AG09309 (cell line): Measurements from ENCODE around the gene RNASEL.

ENCODE experiments used
- DNase-seq: peaks from one replicate; pipeline ENCODE4 v3.0.0-alpha.2; 2010; ENCODE audit warnings: low read depth
- H3K4me3 ChIP-seq: 2 replicates; pipeline ENCODE4 v1.5.1; 2011; ENCODE audit warnings: mild to moderate bottlenecking, low read depth, low read length, moderate library complexity; ENCODE audit not compliant: control insufficient read depth
- TF ChIP-seq, protein P1 (sequence below): IDR thresholded peaks from 2 replicates; pipeline ENCODE4 v1.5.1; 2011; ENCODE audit warnings: mild to moderate bottlenecking, low read depth, low read length, inconsistent platforms; ENCODE audit not compliant: insufficient read depth, control insufficient read depth; ENCODE audit errors: missing control alignments

Gene RNASEL

GRCh38 chr1:182601416-182601786, 12.3 kb upstream of the RNASEL start:
- no peak overlapping the region for H3K4me3 ChIP-seq
- no peak for DNase-seq
- TF ChIP-seq, protein P1, sequence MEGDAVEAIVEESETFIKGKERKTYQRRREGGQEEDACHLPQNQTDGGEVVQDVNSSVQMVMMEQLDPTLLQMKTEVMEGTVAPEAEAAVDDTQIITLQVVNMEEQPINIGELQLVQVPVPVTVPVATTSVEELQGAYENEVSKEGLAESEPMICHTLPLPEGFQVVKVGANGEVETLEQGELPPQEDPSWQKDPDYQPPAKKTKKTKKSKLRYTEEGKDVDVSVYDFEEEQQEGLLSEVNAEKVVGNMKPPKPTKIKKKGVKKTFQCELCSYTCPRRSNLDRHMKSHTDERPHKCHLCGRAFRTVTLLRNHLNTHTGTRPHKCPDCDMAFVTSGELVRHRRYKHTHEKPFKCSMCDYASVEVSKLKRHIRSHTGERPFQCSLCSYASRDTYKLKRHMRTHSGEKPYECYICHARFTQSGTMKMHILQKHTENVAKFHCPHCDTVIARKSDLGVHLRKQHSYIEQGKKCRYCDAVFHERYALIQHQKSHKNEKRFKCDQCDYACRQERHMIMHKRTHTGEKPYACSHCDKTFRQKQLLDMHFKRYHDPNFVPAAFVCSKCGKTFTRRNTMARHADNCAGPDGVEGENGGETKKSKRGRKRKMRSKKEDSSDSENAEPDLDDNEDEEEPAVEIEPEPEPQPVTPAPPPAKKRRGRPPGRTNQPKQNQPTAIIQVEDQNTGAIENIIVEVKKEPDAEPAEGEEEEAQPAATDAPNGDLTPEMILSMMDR = peak; percentile 67

DNA sequence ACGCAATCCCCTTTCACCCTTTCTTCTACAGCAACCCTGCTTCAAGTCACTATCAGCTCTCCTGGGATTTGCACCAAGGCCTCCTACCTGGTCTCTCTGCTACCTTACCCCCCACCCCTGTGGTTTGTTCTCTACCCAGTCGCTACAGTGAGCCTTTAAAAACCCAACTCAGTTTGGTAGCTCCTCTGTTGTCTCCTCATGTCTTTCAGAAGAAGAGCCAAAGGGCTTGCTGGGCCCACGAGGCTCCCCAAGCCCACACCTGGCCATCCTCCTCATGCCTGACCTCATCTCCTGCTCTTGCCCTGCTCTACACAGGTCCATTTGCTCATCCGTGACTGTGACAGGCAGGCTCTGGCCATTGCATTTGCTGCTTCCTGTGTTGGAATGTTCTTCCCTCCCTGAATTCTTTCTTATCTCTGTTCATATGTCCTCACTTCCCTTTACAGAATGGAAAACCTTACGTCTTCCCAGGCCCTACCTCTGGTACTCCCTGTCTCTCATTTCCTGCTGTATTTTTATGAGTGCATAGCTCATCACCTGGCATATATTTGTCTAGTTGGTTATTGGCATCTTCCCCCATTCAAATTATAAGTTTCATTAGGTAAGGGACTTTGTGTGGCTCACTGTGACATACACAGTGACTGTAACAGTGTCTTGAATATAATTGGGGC, 11.8 kb upstream of the RNASEL start:
- DNase-seq = no peak
- TF ChIP-seq, protein P1 = no peak
- no peak overlapping the region for H3K4me3 ChIP-seq

DNA sequence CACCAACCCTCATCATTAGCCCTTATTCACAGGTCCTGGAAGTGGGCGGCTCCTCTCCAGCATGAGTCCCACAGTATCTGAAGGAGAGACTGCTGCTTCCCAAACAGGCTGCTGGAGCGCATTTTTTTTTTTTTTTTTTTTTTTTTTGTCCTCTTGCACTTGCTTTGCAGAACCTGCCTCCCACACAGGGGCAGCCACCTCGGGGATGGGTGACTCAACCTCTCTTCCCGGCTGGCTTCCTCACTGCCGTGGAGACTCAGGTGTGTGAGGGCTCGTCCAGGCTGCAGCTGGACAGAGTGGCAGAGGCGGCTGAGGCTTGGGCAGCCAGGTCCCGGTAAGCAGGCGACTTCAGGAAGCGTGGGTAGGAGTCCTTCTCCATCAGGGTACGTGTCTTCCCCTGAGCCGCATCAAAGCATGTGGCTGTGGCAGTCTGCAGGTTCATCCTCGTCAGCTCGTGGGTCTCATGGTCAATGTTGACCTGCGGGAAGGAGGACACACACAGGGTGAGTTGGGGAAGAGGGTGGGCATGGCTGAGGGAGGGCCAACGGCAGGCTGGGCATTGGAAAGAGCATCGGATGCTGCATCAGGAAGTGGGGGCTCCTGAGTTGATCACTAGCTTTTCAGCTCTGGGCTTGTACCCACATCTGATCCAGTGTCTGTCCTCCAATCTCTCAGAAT, 11.1 kb upstream of the RNASEL start:
- H3K4me3 ChIP-seq = no peak overlapping the region
- DNase-seq = no peak
- TF ChIP-seq, protein P1 = no peak

DNA sequence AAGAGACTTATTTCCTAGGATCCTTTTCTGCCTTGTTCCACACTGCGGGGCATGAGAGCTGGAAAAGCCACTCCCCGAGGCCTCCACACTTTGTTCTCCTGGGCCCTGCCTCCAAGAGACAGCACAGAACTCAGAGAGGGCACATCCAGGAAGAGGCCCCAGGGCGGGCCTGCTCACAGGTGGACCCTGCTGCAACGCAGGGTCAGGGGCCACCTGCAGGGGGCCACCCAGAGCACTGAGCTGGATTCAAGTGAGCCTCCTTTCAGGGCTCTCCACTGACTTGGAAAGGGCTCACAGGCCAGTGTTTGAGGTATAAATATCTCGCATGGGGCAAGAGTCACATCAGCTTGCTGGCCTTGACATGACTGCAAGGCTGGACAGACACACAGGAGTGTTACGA, 10.3 kb upstream of the RNASEL start:
- H3K4me3 ChIP-seq = no peak overlapping the region
- no peak for DNase-seq
- TF ChIP-seq, protein P1 = no peak

DNA sequence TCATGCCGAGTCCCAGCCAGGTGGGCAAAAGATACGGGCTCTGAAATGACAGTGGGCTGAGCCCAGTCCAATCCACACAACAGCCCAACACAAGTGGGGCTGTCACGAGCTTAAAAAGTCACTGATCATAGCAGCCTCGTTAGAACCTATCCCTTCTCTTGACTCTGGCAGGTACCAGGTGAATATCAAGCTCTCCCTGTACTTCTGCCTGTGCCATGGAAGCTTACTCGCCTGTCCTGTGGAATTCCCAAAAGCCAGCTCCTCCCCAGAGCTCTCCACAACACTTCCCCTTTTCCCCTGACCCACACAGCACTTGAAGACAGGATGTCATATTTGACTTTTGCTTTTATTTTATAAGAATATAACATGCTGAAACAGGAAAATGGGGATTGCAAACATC, 9.2 kb upstream of the RNASEL start:
- TF ChIP-seq, protein P1 = no peak
- DNase-seq = no peak
- H3K4me3 ChIP-seq = no peak overlapping the region

- no peak overlapping the region for H3K4me3 ChIP-seq
- no peak for DNase-seq
- TF ChIP-seq, protein P1 = no peak
Observed at GRCh38 chr1:182596934-182597333, 7.9 kb upstream of the RNASEL start.

DNA sequence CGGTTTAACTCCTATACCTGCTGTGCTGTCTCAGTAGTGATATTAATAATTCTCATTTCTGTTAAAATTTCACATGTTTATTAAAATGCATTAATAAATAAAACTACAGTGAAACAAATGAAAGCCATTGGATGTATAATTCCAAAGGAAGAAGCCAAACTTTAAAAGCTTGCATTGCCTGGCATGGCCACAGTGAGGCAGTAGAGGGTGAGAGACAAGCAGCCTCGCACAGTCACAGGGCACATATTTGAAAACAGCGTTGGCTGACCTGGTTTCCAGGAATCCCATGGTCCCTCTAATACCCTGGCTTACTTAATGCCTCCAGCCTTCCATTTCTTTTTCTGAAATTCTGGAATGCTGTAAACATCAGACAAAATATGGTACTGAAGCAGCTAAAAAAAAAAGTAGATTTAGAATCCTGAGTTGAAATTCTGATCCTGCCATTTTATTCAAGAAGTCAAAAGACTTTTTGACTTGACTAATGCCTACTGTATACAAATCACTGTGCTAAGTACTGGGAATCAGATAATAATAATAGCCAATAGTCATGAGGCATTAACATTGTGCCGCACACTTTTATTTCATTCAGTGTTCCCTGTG, 6.7 kb upstream of the RNASEL start:
- DNase-seq = no peak
- TF ChIP-seq, protein P1 = peak; percentile 77

More for the DNA sequence above, 6.7 kb upstream of the RNASEL start:
- no peak overlapping the region for H3K4me3 ChIP-seq
